PFSK-1 (cell line): ENCODE data around the gene PTPRA.

Experiments used
- FOXP2 ChIP-seq: optimal IDR thresholded peaks from 2 replicates; pipeline ENCODE3; 2011; ENCODE audit warnings: borderline replicate concordance, control low read depth, inconsistent platforms; ENCODE audit not compliant: insufficient read depth; ENCODE audit errors: extremely low read length, extremely low read depth
- POLR2AphosphoS5 ChIP-seq: IDR thresholded peaks from 2 replicates; pipeline ENCODE4 v1.6.1; 2012; ENCODE audit warnings: low read depth, mild to moderate bottlenecking, control low read depth, low read length, moderate library complexity
- REST ChIP-seq, 2 experiments: IDR thresholded peaks; 2 replicates each; pipeline versions ENCODE4 v1.6.1 to v1.8.0; 2011 to 2012; ENCODE audit warnings: low read depth in 2 of 2, low read length in 2 of 2, control low read depth in 1 of 2, inconsistent platforms in 1 of 2, mild to moderate bottlenecking in 1 of 2, moderate library complexity in 1 of 2; ENCODE audit not compliant: insufficient read depth in 1 of 2
- SIN3A ChIP-seq: IDR thresholded peaks from 2 replicates; pipeline ENCODE4 v1.6.1; 2012; ENCODE audit warnings: mild to moderate bottlenecking, low read length, moderate library complexity, borderline replicate concordance; ENCODE audit not compliant: insufficient read depth
- TAF1 ChIP-seq: IDR thresholded peaks from 2 replicates; pipeline ENCODE4 v1.6.1; 2012; ENCODE audit warnings: low read length, control low read depth, borderline replicate concordance; ENCODE audit not compliant: insufficient read depth

Gene PTPRA

GRCh38 chr20:2993250-2993649, 120.0 kb downstream of the PTPRA start:
- TF ChIP-seq POLR2AphosphoS5 (no peak), SIN3A (no peak), REST (IDR thresholded peaks at IDR 0.05; ENCODE audit: insufficient read depth in 1 of 2, low read depth in 2 of 2, low read length in 2 of 2) (no peak), FOXP2 (no peak), TAF1 (no peak)

- TF ChIP-seq SIN3A, result no peak
- no peak for TF ChIP-seq TAF1
- TF ChIP-seq REST (IDR thresholded peaks at IDR 0.05; ENCODE audit: insufficient read depth in 1 of 2, low read depth in 2 of 2, low read length in 2 of 2), result no peak
- no peak for TF ChIP-seq POLR2AphosphoS5
- no peak for TF ChIP-seq FOXP2
These were observed 122.5 kb downstream of the PTPRA start for GRCh38 chr20:2995796-2996195.

GRCh38 chr20:2998728-2999127, 125.4 kb downstream of the PTPRA start:
- no peak for TF ChIP-seq POLR2AphosphoS5
- no peak for TF ChIP-seq TAF1
- TF ChIP-seq REST (IDR thresholded peaks at IDR 0.05; ENCODE audit: insufficient read depth in 1 of 2, low read depth in 2 of 2, low read length in 2 of 2), result no peak
- no peak for TF ChIP-seq SIN3A
- TF ChIP-seq FOXP2, result no peak

GRCh38 chr20:3000852-3001523, 127.7 kb downstream of the PTPRA start:
- TF ChIP-seq POLR2AphosphoS5 (no peak), TAF1 (no peak), REST (IDR thresholded peaks at IDR 0.05; ENCODE audit: insufficient read depth in 1 of 2, low read depth in 2 of 2, low read length in 2 of 2) (no peak), FOXP2 (no peak), SIN3A (no peak)

GRCh38 chr20:3003416-3003815, 130.1 kb downstream of the PTPRA start:
- TF ChIP-seq SIN3A (no peak), POLR2AphosphoS5 (no peak), FOXP2 (no peak), REST (IDR thresholded peaks at IDR 0.05; ENCODE audit: insufficient read depth in 1 of 2, low read depth in 2 of 2, low read length in 2 of 2) (no peak), TAF1 (no peak)
